Skeletal muscle satellite cell (primary cell): ENCODE data around the gene RAB11FIP4.

ENCODE experiments used
- H3K27me3 ChIP-seq: 2 replicates; pipeline ENCODE4 v1.7.0; 2013; ENCODE audit warnings: low read length; ENCODE audit not compliant: control insufficient read depth, insufficient read depth
- H3K36me3 ChIP-seq: 2 replicates; pipeline ENCODE4 v1.7.0; 2013; ENCODE audit warnings: mild to moderate bottlenecking, control low read depth, low read length; ENCODE audit not compliant: insufficient read depth
- H3K4me1 ChIP-seq: 2 replicates; pipeline ENCODE4 v1.7.0; 2013; ENCODE audit warnings: low read length; ENCODE audit not compliant: control insufficient read depth, insufficient read depth
- H3K4me2 ChIP-seq: 2 replicates; pipeline ENCODE4 v1.7.0; 2013; ENCODE audit warnings: mild to moderate bottlenecking, low read length
- H3K4me3 ChIP-seq: 2 replicates; pipeline ENCODE4 v1.7.0; 2013; ENCODE audit warnings: low read length
- H3K9ac ChIP-seq: 2 replicates; pipeline ENCODE4 v1.7.0; 2013; ENCODE audit warnings: mild to moderate bottlenecking, low read depth, low read length, moderate library complexity
- H3K9me3 ChIP-seq: replicated peaks from 2 replicates; pipeline ENCODE4 v1.7.0; 2013; ENCODE audit warnings: mild to moderate bottlenecking, control low read depth, low read length

RAB11FIP4 gene

GRCh38 chr17:31521632-31522283 lies 130.3 kb downstream of the RAB11FIP4 start:
- Histone ChIP-seq H3K9ac (no peak overlapping the region), H3K4me2 (no peak overlapping the region), H3K9me3 (no peaks in the 10 kb centered on the region), H3K4me3 (no peak overlapping the region), H3K36me3 (no peaks in the 10 kb centered on the region), H3K27me3 (peaks cover 4% of the 10 kb centered on the region), H3K4me1 (peaks cover 4% of the 10 kb centered on the region)

- Histone ChIP-seq H3K4me2 (no peak overlapping the region), H3K9ac (no peak overlapping the region), H3K4me1 (peaks cover 4% of the 10 kb centered on the region), H3K9me3 (no peaks in the 10 kb centered on the region), H3K27me3 (peaks cover 4% of the 10 kb centered on the region), H3K4me3 (no peak overlapping the region), H3K36me3 (no peaks in the 10 kb centered on the region)
These were observed 130.9 kb downstream of the RAB11FIP4 start for GRCh38 chr17:31522284-31522931.

GRCh38 chr17:31522987-31523495 lies 131.6 kb downstream of the RAB11FIP4 start:
- Histone ChIP-seq H3K36me3 (no peaks in the 10 kb centered on the region), H3K4me2 (no peak overlapping the region), H3K4me1 (peaks cover 4% of the 10 kb centered on the region), H3K4me3 (no peak overlapping the region), H3K27me3 (peaks cover 4% of the 10 kb centered on the region), H3K9ac (no peak overlapping the region), H3K9me3 (no peaks in the 10 kb centered on the region)

GRCh38 chr17:31523862-31524730 lies 132.6 kb downstream of the RAB11FIP4 start:
- Histone ChIP-seq H3K4me1 (peaks cover 4% of the 10 kb centered on the region), H3K36me3 (no peaks in the 10 kb centered on the region), H3K4me2 (no peak overlapping the region), H3K9me3 (no peaks in the 10 kb centered on the region), H3K9ac (no peak overlapping the region), H3K27me3 (peaks cover 4% of the 10 kb centered on the region), H3K4me3 (no peak overlapping the region)

- Histone ChIP-seq H3K9ac (no peak overlapping the region), H3K4me3 (no peak overlapping the region), H3K27me3 (peaks cover 4% of the 10 kb centered on the region), H3K4me1 (peaks cover 8% of the 10 kb centered on the region), H3K4me2 (no peak overlapping the region), H3K36me3 (no peaks in the 10 kb centered on the region), H3K9me3 (no peaks in the 10 kb centered on the region)
These were observed 133.7 kb downstream of the RAB11FIP4 start for GRCh38 chr17:31524926-31525800.

GRCh38 chr17:31525801-31526549 lies 134.5 kb downstream of the RAB11FIP4 start:
- Histone ChIP-seq H3K36me3 (no peaks in the 10 kb centered on the region), H3K27me3 (peaks cover under 1% of the 10 kb centered on the region), H3K4me2 (no peak overlapping the region), H3K9me3 (no peaks in the 10 kb centered on the region), H3K4me1 (peaks cover 8% of the 10 kb centered on the region), H3K9ac (no peak overlapping the region), H3K4me3 (no peak overlapping the region)

GRCh38 chr17:31527606-31528005 lies 136.1 kb downstream of the RAB11FIP4 start:
- H3K4me1 ChIP-seq = peaks cover 10% of the 10 kb centered on the region
- no peaks in the 10 kb centered on the region for H3K9me3 ChIP-seq
- H3K36me3 ChIP-seq = no peaks in the 10 kb centered on the region
- H3K9ac ChIP-seq = no peak overlapping the region
- no peak overlapping the region for H3K4me3 ChIP-seq
- H3K4me2 ChIP-seq = no peak overlapping the region
- H3K27me3 ChIP-seq = no peaks in the 10 kb centered on the region

- Histone ChIP-seq H3K36me3 (no peaks in the 10 kb centered on the region), H3K9ac (no peak overlapping the region), H3K4me3 (no peak overlapping the region), H3K27me3 (no peaks in the 10 kb centered on the region), H3K4me2 (no peak overlapping the region), H3K9me3 (no peaks in the 10 kb centered on the region), H3K4me1 (peaks cover 18% of the 10 kb centered on the region)
These were observed 136.9 kb downstream of the RAB11FIP4 start for GRCh38 chr17:31528291-31528874.

GRCh38 chr17:31529841-31530251 lies 138.4 kb downstream of the RAB11FIP4 start:
- no peaks in the 10 kb centered on the region for H3K9me3 ChIP-seq
- H3K9ac ChIP-seq = no peak overlapping the region
- no peak overlapping the region for H3K4me2 ChIP-seq
- no peak overlapping the region for H3K4me3 ChIP-seq
- no peaks in the 10 kb centered on the region for H3K27me3 ChIP-seq
- H3K4me1 ChIP-seq = peaks cover 32% of the 10 kb centered on the region
- no peaks in the 10 kb centered on the region for H3K36me3 ChIP-seq

GRCh38 chr17:31530391-31530985 lies 139.0 kb downstream of the RAB11FIP4 start:
- Histone ChIP-seq H3K36me3 (no peaks in the 10 kb centered on the region), H3K9me3 (no peaks in the 10 kb centered on the region), H3K4me1 (peaks cover 30% of the 10 kb centered on the region), H3K27me3 (no peaks in the 10 kb centered on the region), H3K4me3 (no peak overlapping the region), H3K4me2 (no peak overlapping the region), H3K9ac (no peak overlapping the region)
